ENCODE data around the gene EPHA7. TPM values are rescaled to one million over a fixed set of nuclear protein-coding genes. Genes with fewer than 3 reads are reported as not detected.

EPHA7 gene
- total RNA-seq, 1 experiment from 2014 or later: not detected

- H3K4me1 Mint-ChIP-seq (ENCODE audit: low read depth, unreplicated experiment): no peaks in the 10 kb centered on the region
- H3K27me3 Mint-ChIP-seq (ENCODE audit: insufficient read depth, unreplicated experiment): no peaks in the 10 kb centered on the region
- H3K4me1 ChIP-seq: no peaks in the 10 kb centered on the region
- H3K4me3 Mint-ChIP-seq (ENCODE audit: unreplicated experiment): no peak overlapping the region
- POLR2A ChIA-PET: no interaction called here
- no TSS peak for BruUV-seq (replicated peaks)
- no peak for DNase-seq
- no peaks in the 10 kb centered on the region for H3K36me3 ChIP-seq (ENCODE audit: control insufficient read depth, insufficient read depth, low read length)
- no peak for TF ChIP-seq CTCF (IDR thresholded peaks at IDR 0.05; ENCODE audit: insufficient read depth in 1 of 2, low read depth in 1 of 2, low read length in 1 of 2, severe bottlenecking in 1 of 2, unreplicated experiment in 1 of 2)
- intact Hi-C loops (cut with micrococcal nuclease; ENCODE audit: unreplicated experiment): no loop called here
- H3K9me3 ChIP-seq: no peaks in the 10 kb centered on the region
- no peaks in the 10 kb centered on the region for H3K36me3 Mint-ChIP-seq (ENCODE audit: insufficient read depth, unreplicated experiment)
- no peak overlapping the region for H3K27ac Mint-ChIP-seq (ENCODE audit: unreplicated experiment)
- no peak overlapping the region for H3K4me3 ChIP-seq (ENCODE audit: low read depth, low read length)
- H3K9me3 Mint-ChIP-seq (ENCODE audit: unreplicated experiment): no peaks in the 10 kb centered on the region
- no peaks in the 10 kb centered on the region for H3K27me3 ChIP-seq (replicated peaks; ENCODE audit: control insufficient read depth, insufficient read depth, low read length)
- CTCF ChIA-PET: no interaction called here
Observed at GRCh38 chr6:93398723-93399122, 20.6 kb downstream of the EPHA7 start.

GRCh38 chr6:93394471-93394870, 24.9 kb downstream of the EPHA7 start:
- Mint-ChIP-seq H3K4me3 (ENCODE audit: unreplicated experiment) (no peak overlapping the region), H3K36me3 (ENCODE audit: insufficient read depth, unreplicated experiment) (no peaks in the 10 kb centered on the region), H3K4me1 (ENCODE audit: low read depth, unreplicated experiment) (no peaks in the 10 kb centered on the region), H3K27me3 (ENCODE audit: insufficient read depth, unreplicated experiment) (no peaks in the 10 kb centered on the region), H3K9me3 (ENCODE audit: unreplicated experiment) (no peaks in the 10 kb centered on the region), H3K27ac (ENCODE audit: unreplicated experiment) (no peak overlapping the region)
- no peaks in the 10 kb centered on the region for H3K4me1 ChIP-seq
- H3K4me3 ChIP-seq (ENCODE audit: low read depth, low read length): no peak overlapping the region
- no peaks in the 10 kb centered on the region for H3K9me3 ChIP-seq
- H3K36me3 ChIP-seq (ENCODE audit: control insufficient read depth, insufficient read depth, low read length): no peaks in the 10 kb centered on the region
- ChIA-PET CTCF (no interaction called here), POLR2A (no interaction called here)
- H3K27me3 ChIP-seq (replicated peaks; ENCODE audit: control insufficient read depth, insufficient read depth, low read length): no peaks in the 10 kb centered on the region
- TF ChIP-seq CTCF (IDR thresholded peaks at IDR 0.05; ENCODE audit: insufficient read depth in 1 of 2, low read depth in 1 of 2, low read length in 1 of 2, severe bottlenecking in 1 of 2, unreplicated experiment in 1 of 2): no peak
- DNase-seq: no peak
- BruUV-seq (replicated peaks): no TSS peak
- intact Hi-C loops (cut with micrococcal nuclease; ENCODE audit: unreplicated experiment): no loop called here

- Histone ChIP-seq H3K4me1 (no peaks in the 10 kb centered on the region), H3K36me3 (ENCODE audit: control insufficient read depth, insufficient read depth, low read length) (no peaks in the 10 kb centered on the region), H3K4me3 (ENCODE audit: low read depth, low read length) (no peak overlapping the region), H3K27me3 (replicated peaks; ENCODE audit: control insufficient read depth, insufficient read depth, low read length) (no peaks in the 10 kb centered on the region), H3K9me3 (no peaks in the 10 kb centered on the region)
- no peaks in the 10 kb centered on the region for H3K27me3 Mint-ChIP-seq (ENCODE audit: insufficient read depth, unreplicated experiment)
- TF ChIP-seq CTCF (IDR thresholded peaks at IDR 0.05; ENCODE audit: insufficient read depth in 1 of 2, low read depth in 1 of 2, low read length in 1 of 2, severe bottlenecking in 1 of 2, unreplicated experiment in 1 of 2): no peak
- POLR2A ChIA-PET: no interaction called here
- no peak overlapping the region for H3K4me3 Mint-ChIP-seq (ENCODE audit: unreplicated experiment)
- H3K27ac Mint-ChIP-seq (ENCODE audit: unreplicated experiment): no peak overlapping the region
- intact Hi-C loops (cut with micrococcal nuclease; ENCODE audit: unreplicated experiment): no loop called here
- BruUV-seq (replicated peaks): no TSS peak
- H3K4me1 Mint-ChIP-seq (ENCODE audit: low read depth, unreplicated experiment): no peaks in the 10 kb centered on the region
- H3K36me3 Mint-ChIP-seq (ENCODE audit: insufficient read depth, unreplicated experiment): no peaks in the 10 kb centered on the region
- DNase-seq: no peak
- no peaks in the 10 kb centered on the region for H3K9me3 Mint-ChIP-seq (ENCODE audit: unreplicated experiment)
- CTCF ChIA-PET: no interaction called here
Observed at GRCh38 chr6:93393554-93394074, 25.7 kb downstream of the EPHA7 start.

Data from Caco-2 (cell line).